Ectodermal cell (in vitro differentiated cells): Measurements from ENCODE around the gene TAB2.

ENCODE experiments used
- H3K27ac ChIP-seq: 2 replicates; pipeline ENCODE4 v1.7.0; 2013; ENCODE audit warnings: mild to moderate bottlenecking, low read depth, low read length; ENCODE audit not compliant: insufficient read depth, poor library complexity, severe bottlenecking
- H3K27me3 ChIP-seq: 2 replicates; pipeline ENCODE4 v1.7.0; 2013; ENCODE audit warnings: mild to moderate bottlenecking, low read length; ENCODE audit not compliant: insufficient read depth, control insufficient read depth, poor library complexity, severe bottlenecking
- H3K36me3 ChIP-seq: one replicate; pipeline ENCODE4 v1.7.0; 2013; ENCODE audit warnings: low read length; ENCODE audit not compliant: control insufficient read depth, insufficient read depth
- H3K4me1 ChIP-seq: one replicate; pipeline ENCODE4 v1.7.0; 2013; ENCODE audit warnings: low read length; ENCODE audit not compliant: control insufficient read depth, insufficient read depth
- H3K4me3 ChIP-seq: 2 replicates; pipeline ENCODE4 v1.7.0; 2013; ENCODE audit warnings: low read depth, low read length, control low read depth; ENCODE audit not compliant: insufficient read depth
- H3K9me3 ChIP-seq: 2 replicates; pipeline ENCODE4 v1.7.0; 2013; ENCODE audit warnings: mild to moderate bottlenecking, low read length, moderate library complexity; ENCODE audit not compliant: control insufficient read depth
- WGBS, 2 experiments: methylation state at CpG; one replicate each; pipeline ENCODE4 v1.1.7; 2013; ENCODE audit warnings: missing lambda C conversion rate in 2 of 2; 5-methylcytosine and 5-hydroxymethylcytosine counted together

The TAB2 gene

GRCh38 chr6:149449831-149450678, 132.5 kb downstream of the TAB2 start:
- WGBS, 2 experiments: 92% methylated on average over 14 of the region's 14 CpGs
- peak overlapping the region; percentile 40 for H3K4me3 ChIP-seq
- H3K27me3 ChIP-seq: peaks cover 43% of the 10 kb centered on the region

GRCh38 chr6:149450679-149451375, 133.3 kb downstream of the TAB2 start:
- peak overlapping the region; percentile 40 for H3K4me3 ChIP-seq
- no peak overlapping the region for H3K27ac ChIP-seq
- no peaks in the 10 kb centered on the region for H3K36me3 ChIP-seq
- 9% methylated on average over 89 of the region's 89 CpGs for WGBS, 2 experiments
- no peaks in the 10 kb centered on the region for H3K9me3 ChIP-seq
- peaks cover 43% of the 10 kb centered on the region for H3K27me3 ChIP-seq
- peaks cover 4% of the 10 kb centered on the region for H3K4me1 ChIP-seq

More at GRCh38 chr6:149449831-149450678, 132.5 kb downstream of the TAB2 start:
- H3K9me3 ChIP-seq: no peaks in the 10 kb centered on the region
- no peaks in the 10 kb centered on the region for H3K36me3 ChIP-seq
- no peak overlapping the region for H3K27ac ChIP-seq
- peaks cover 4% of the 10 kb centered on the region for H3K4me1 ChIP-seq

GRCh38 chr6:149451376-149452036, 134.0 kb downstream of the TAB2 start:
- Histone ChIP-seq H3K4me1 (peaks cover 4% of the 10 kb centered on the region), H3K4me3 (peak overlapping the region; percentile 40), H3K27me3 (peaks cover 43% of the 10 kb centered on the region), H3K9me3 (no peaks in the 10 kb centered on the region), H3K36me3 (no peaks in the 10 kb centered on the region), H3K27ac (no peak overlapping the region)
- WGBS, 2 experiments: 33% methylated on average over 47 of the region's 47 CpGs

- WGBS, 2 experiments: 89 to 92% methylated on average over 13 of the region's 13 CpGs
- Histone ChIP-seq H3K4me1 (peaks cover 4% of the 10 kb centered on the region), H3K27ac (no peak overlapping the region), H3K4me3 (no peak overlapping the region), H3K27me3 (peaks cover 43% of the 10 kb centered on the region), H3K9me3 (no peaks in the 10 kb centered on the region), H3K36me3 (no peaks in the 10 kb centered on the region)
Measured at GRCh38 chr6:149452037-149452939, 134.8 kb downstream of the TAB2 start.

- H3K4me3 ChIP-seq: no peak overlapping the region
- H3K27me3 ChIP-seq: peaks cover 43% of the 10 kb centered on the region
- no peaks in the 10 kb centered on the region for H3K9me3 ChIP-seq
- H3K4me1 ChIP-seq: peaks cover 4% of the 10 kb centered on the region
- no peaks in the 10 kb centered on the region for H3K36me3 ChIP-seq
- no peak overlapping the region for H3K27ac ChIP-seq
- 92 to 97% methylated on average over 5 to 6 of the region's 6 CpGs for whole genome bisulfite sequencing, 2 experiments
Measured at GRCh38 chr6:149453597-149454345, 136.3 kb downstream of the TAB2 start.

- Histone ChIP-seq H3K27ac (no peak overlapping the region), H3K36me3 (no peaks in the 10 kb centered on the region), H3K9me3 (no peaks in the 10 kb centered on the region), H3K4me1 (peaks cover 4% of the 10 kb centered on the region), H3K4me3 (no peak overlapping the region), H3K27me3 (peaks cover 39% of the 10 kb centered on the region)
- 90% methylated on average over 15 of the region's 15 CpGs for WGBS, 2 experiments
Measured at GRCh38 chr6:149454346-149454848, 136.9 kb downstream of the TAB2 start.

GRCh38 chr6:149455031-149455732, 137.7 kb downstream of the TAB2 start:
- Histone ChIP-seq H3K9me3 (no peaks in the 10 kb centered on the region), H3K27me3 (peaks cover 31% of the 10 kb centered on the region), H3K27ac (no peak overlapping the region), H3K4me3 (no peak overlapping the region), H3K36me3 (no peaks in the 10 kb centered on the region), H3K4me1 (peaks cover 4% of the 10 kb centered on the region)
- WGBS, 2 experiments: 91 to 92% methylated on average over 11 of the region's 11 CpGs

GRCh38 chr6:149456311-149457021, 139.0 kb downstream of the TAB2 start:
- WGBS, 2 experiments: 93 to 94% methylated on average over 49 of the region's 49 CpGs
- Histone ChIP-seq H3K27ac (no peak overlapping the region), H3K36me3 (no peaks in the 10 kb centered on the region), H3K4me1 (peaks cover 2% of the 10 kb centered on the region), H3K27me3 (peaks cover 18% of the 10 kb centered on the region), H3K4me3 (no peak overlapping the region), H3K9me3 (no peaks in the 10 kb centered on the region)
